LNCAP (cell line): ENCODE measurements around the gene ASTN1.

ENCODE experiments used
- CTCF ChIP-seq: fragments of 450-650 bp; IDR thresholded peaks from 2 replicates; pipeline ENCODE4 v1.5.1; 2017; ENCODE audit warnings: mild to moderate bottlenecking

ASTN1 gene

GRCh38 chr1:176954242-176954641 is 210.3 kb downstream of the ASTN1 start:
- peak; percentile 56 for TF ChIP-seq CTCF

GRCh38 chr1:176950736-176951324 is 213.7 kb downstream of the ASTN1 start:
- TF ChIP-seq CTCF = no peak

- peak; percentile 99 for TF ChIP-seq CTCF
These were observed 215.4 kb downstream of the ASTN1 start for GRCh38 chr1:176949033-176949662.

- no peak for TF ChIP-seq CTCF
These were observed 219.9 kb downstream of the ASTN1 start for GRCh38 chr1:176944606-176945005.

- TF ChIP-seq CTCF = no peak
These were observed 220.7 kb downstream of the ASTN1 start for GRCh38 chr1:176943783-176944182.

GRCh38 chr1:176942346-176942745 is 222.2 kb downstream of the ASTN1 start:
- TF ChIP-seq CTCF = no peak

- TF ChIP-seq CTCF = no peak
These were observed 224.5 kb downstream of the ASTN1 start for GRCh38 chr1:176939993-176940392.

GRCh38 chr1:176938375-176938774 is 226.1 kb downstream of the ASTN1 start:
- no peak for TF ChIP-seq CTCF
